Erythroblast (primary cell): ENCODE results near the gene SERINC5.

Experiments
- GATA1 ChIP-seq: IDR thresholded peaks from 2 replicates; pipeline ENCODE4 v1.6.1; 2011; ENCODE audit warnings: low read depth, mild to moderate bottlenecking, control low read depth, low read length, moderate library complexity
- POLR2A ChIP-seq: IDR thresholded peaks from 2 replicates; pipeline ENCODE4 v1.6.1; 2011; ENCODE audit warnings: mild to moderate bottlenecking, low read length

DNA sequence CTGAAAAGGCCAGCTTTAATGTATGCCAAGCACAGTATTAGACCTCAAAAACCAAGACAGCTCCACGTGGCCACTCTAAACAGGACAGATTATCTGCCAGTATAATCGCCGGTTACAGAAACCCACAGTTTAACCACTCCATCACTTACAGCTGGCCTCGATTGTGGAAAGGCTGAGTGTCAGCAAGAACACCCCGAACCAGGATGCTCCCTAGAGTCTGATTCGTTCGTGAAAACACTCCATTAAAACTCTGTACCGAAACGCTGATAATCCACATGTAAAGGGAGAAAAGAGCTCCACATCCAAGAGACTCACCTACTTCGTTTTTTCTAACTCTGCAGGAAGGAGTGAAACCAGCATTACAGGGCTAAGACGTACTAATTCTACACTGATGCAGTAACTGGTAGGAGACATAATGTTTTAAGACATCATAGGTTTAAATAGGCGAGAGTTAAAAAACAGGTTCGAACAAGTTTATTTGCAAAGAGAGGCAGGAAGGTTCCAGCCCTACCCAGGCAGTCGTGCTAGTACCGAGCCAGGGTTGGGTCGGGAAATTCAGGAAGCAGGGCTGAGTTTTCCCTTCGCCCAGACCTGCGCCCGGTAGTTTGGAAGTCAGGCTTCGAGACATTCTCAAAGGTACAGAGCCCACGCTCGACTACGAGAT, 949 bp downstream of the SERINC5 start:
- no peak for TF ChIP-seq POLR2A
- no peak for TF ChIP-seq GATA1
